GM06990 (cell line): Measurements from ENCODE around the gene NDUFA11.

Experiments
- DNase-seq: peaks from one replicate; pipeline ENCODE4 v3.0.0-alpha.2; 2011; ENCODE audit not compliant: insufficient read length; ENCODE audit errors: extremely low read depth
- H3K27me3 ChIP-seq: replicated peaks from 2 replicates; pipeline ENCODE4 v1.6.0; 2011; ENCODE audit warnings: low read length; ENCODE audit not compliant: control insufficient read depth, insufficient read depth
- H3K36me3 ChIP-seq: 2 replicates; pipeline ENCODE4 v1.5.1; 2011; ENCODE audit warnings: low read length; ENCODE audit not compliant: control insufficient read depth, insufficient read depth
- H3K4me3 ChIP-seq: replicated peaks from 2 replicates; pipeline ENCODE4 v1.5.1; 2011; ENCODE audit warnings: low read depth, mild to moderate bottlenecking, control low read depth, low read length
- CTCF ChIP-seq: IDR thresholded peaks from 2 replicates; pipeline ENCODE4 v1.5.1; 2011; ENCODE audit warnings: low read length, control low read depth, mild to moderate bottlenecking, inconsistent platforms; ENCODE audit not compliant: insufficient read depth, poor library complexity, severe bottlenecking

NDUFA11 gene

GRCh38 chr19:5931251-5931650 lies 27.7 kb upstream of the NDUFA11 start:
- no peak for TF ChIP-seq CTCF
- peaks cover 37% of the 10 kb centered on the region for H3K36me3 ChIP-seq
- H3K27me3 ChIP-seq, result no peaks in the 10 kb centered on the region
- H3K4me3 ChIP-seq, result no peak overlapping the region
- no peak for DNase-seq

GRCh38 chr19:5929625-5930024 lies 26.0 kb upstream of the NDUFA11 start:
- TF ChIP-seq CTCF, result no peak

GRCh38 chr19:5929179-5929578 lies 25.6 kb upstream of the NDUFA11 start:
- no peak overlapping the region for H3K4me3 ChIP-seq
- no peak for TF ChIP-seq CTCF
- H3K36me3 ChIP-seq, result peaks cover 45% of the 10 kb centered on the region
- H3K27me3 ChIP-seq, result no peaks in the 10 kb centered on the region
- no peak for DNase-seq

More at GRCh38 chr19:5929625-5930024, 26.0 kb upstream of the NDUFA11 start:
- no peak overlapping the region for H3K4me3 ChIP-seq
- peaks cover 41% of the 10 kb centered on the region for H3K36me3 ChIP-seq
- no peaks in the 10 kb centered on the region for H3K27me3 ChIP-seq
- DNase-seq, result no peak

GRCh38 chr19:5927441-5927821 lies 23.8 kb upstream of the NDUFA11 start:
- no peak for TF ChIP-seq CTCF
- DNase-seq, result no peak
- H3K36me3 ChIP-seq, result peaks cover 43% of the 10 kb centered on the region
- H3K4me3 ChIP-seq, result no peak overlapping the region
- no peaks in the 10 kb centered on the region for H3K27me3 ChIP-seq

GRCh38 chr19:5926641-5927440 lies 23.3 kb upstream of the NDUFA11 start:
- H3K4me3 ChIP-seq, result no peak overlapping the region
- peaks cover 43% of the 10 kb centered on the region for H3K36me3 ChIP-seq
- no peak for DNase-seq
- no peak for TF ChIP-seq CTCF
- no peaks in the 10 kb centered on the region for H3K27me3 ChIP-seq
